K562 (cell line): ENCODE measurements around the gene RAD51D. TPM values are rescaled to one million over a fixed set of nuclear protein-coding genes. Genes with fewer than 3 reads are reported as not detected.

Source experiments
- ATAC-seq: fragments of 200-7000 bp; cut with Tn5 transposase; 3 replicates; pipeline ENCODE4 v1.9.1; 2020; ENCODE audit warnings: moderate library complexity
- BruUV-seq: library from RNA; stranded (reverse); fragments of 400-500 nt; replicated peaks from 2 replicates; lab custom pipeline; 2021; lab: Mats Ljungman, UMichigan
- CTCF ChIA-PET: fragments of 300-600 bp; formaldehyde crosslinking; extraction: SDS; loops from one replicate; lab custom pipeline; 2021; ENCODE audit warnings: low intra/inter-chr PET ratio; lab: Yijun Ruan, JAX
- POLR2A ChIA-PET: fragments of 300-600, 350-650 bp; sonication (Branson Sonifier 250); formaldehyde crosslinking; extraction: SDS; loops from one replicate; lab custom pipeline; 2021; ENCODE audit warnings: antibody characterized with exemption, inconsistent platforms; lab: Yijun Ruan, JAX
- DNase-seq, 4 experiments: peaks; one replicate each; pipeline versions ENCODE4 v3.0.0 to v3.0.0-alpha.2; 2011 to 2018; ENCODE audit warnings: low spot score in 3 of 4, mixed read lengths in 3 of 4; ENCODE audit errors: extremely low read depth in 1 of 4
- FAIRE-seq: peaks from 2 replicates; lab custom pipeline; 2011; peaks lifted over from hg19 to GRCh38; lab: Jason Lieb, UNC
- H2AFZ ChIP-seq: 2 replicates; pipeline ENCODE4 v1.6.0; 2011; ENCODE audit warnings: low read depth, low read length, control low read depth, inconsistent platforms
- H3K27ac ChIP-seq: fragments of 200-600 bp; 3 replicates; pipeline ENCODE4 v1.8.0; 2011; ENCODE audit warnings: low read depth, mild to moderate bottlenecking, control low read depth, inconsistent platforms, low read length, moderate library complexity, mixed read lengths; ENCODE audit errors: extremely low read depth
- H3K27me3 ChIP-seq, 2 experiments: fragments of 300-600 bp in 1 of 2; 2 replicates in 1 of 2; 3 replicates in 1 of 2; pipeline versions ENCODE4 v1.6.0 to v1.8.0; 2011; ENCODE audit warnings: inconsistent platforms in 2 of 2, low read length in 2 of 2, mild to moderate bottlenecking in 1 of 2, mixed read lengths in 1 of 2, moderate library complexity in 1 of 2; ENCODE audit not compliant: control insufficient read depth in 2 of 2, insufficient read depth in 2 of 2
- H3K36me3 ChIP-seq: fragments of 300-600 bp; 3 replicates; pipeline ENCODE4 v1.8.0; 2011; ENCODE audit warnings: mild to moderate bottlenecking, low read length, inconsistent platforms; ENCODE audit not compliant: control insufficient read depth, insufficient read depth
- H3K4me1 ChIP-seq, 2 experiments: fragments of 200-600 bp in 1 of 2; replicated peaks in 1 of 2; 2 replicates in 1 of 2; 3 replicates in 1 of 2; pipeline versions ENCODE4 v1.5.1 to v1.8.0; 2011; ENCODE audit warnings: inconsistent platforms in 2 of 2, low read length in 2 of 2, mild to moderate bottlenecking in 1 of 2, mixed read lengths in 1 of 2, moderate library complexity in 1 of 2; ENCODE audit not compliant: control insufficient read depth in 2 of 2, insufficient read depth in 2 of 2
- H3K4me2 ChIP-seq: 2 replicates; pipeline ENCODE4 v1.6.1; 2011; ENCODE audit warnings: low read length, control low read depth, inconsistent platforms, mixed read lengths; ENCODE audit not compliant: insufficient read depth
- H3K4me3 ChIP-seq: fragments of 200-600 bp; sonication (generic), shearing (Covaris generic); 2 replicates; pipeline ENCODE4 v1.5.1; 2016; ENCODE audit warnings: control low read depth, inconsistent platforms
- H3K79me2 ChIP-seq: fragments of 200-600 bp; 3 replicates; pipeline ENCODE4 v1.8.0; 2011; ENCODE audit warnings: low read length, inconsistent platforms; ENCODE audit not compliant: control insufficient read depth, insufficient read depth
- H3K9ac ChIP-seq, 2 experiments: 2 replicates each; pipeline versions ENCODE4 v1.6.0 to v1.6.1; 2011; ENCODE audit warnings: low read depth in 2 of 2, low read length in 2 of 2, control low read depth in 1 of 2, inconsistent platforms in 1 of 2, mild to moderate bottlenecking in 1 of 2, mixed read lengths in 1 of 2; ENCODE audit not compliant: insufficient read depth in 1 of 2
- H3K9me1 ChIP-seq: one replicate; pipeline ENCODE4 v1.6.0; 2011; ENCODE audit warnings: inconsistent platforms, mild to moderate bottlenecking, low read length, moderate library complexity; ENCODE audit not compliant: control insufficient read depth, insufficient read depth
- H3K9me3 ChIP-seq: replicated peaks from 2 replicates; pipeline ENCODE4 v1.5.1; 2011; ENCODE audit warnings: low read depth, low read length, inconsistent platforms; ENCODE audit not compliant: control insufficient read depth, insufficient read depth
- H4K20me1 ChIP-seq: replicated peaks from 2 replicates; pipeline ENCODE4 v1.6.1; 2011; ENCODE audit warnings: low read length, inconsistent platforms, mixed read lengths; ENCODE audit not compliant: control insufficient read depth, insufficient read depth
- CREB3L1 ChIP-seq: fragments of 450-650 bp; IDR thresholded peaks from 2 replicates; pipeline ENCODE4 v1.6.1; 2014; ENCODE audit warnings: low read depth, mild to moderate bottlenecking, moderate library complexity, borderline replicate concordance
- NFIC ChIP-seq: fragments of 450-650 bp; IDR thresholded peaks from 2 replicates; pipeline ENCODE4 v1.6.1; 2017; ENCODE audit warnings: mild to moderate bottlenecking, inconsistent platforms
- NFIX ChIP-seq: fragments of 250-450 bp; sonication (Bioruptor Pico); IDR thresholded peaks from 2 replicates; pipeline ENCODE4 v1.4.0; 2020; ENCODE audit warnings: low read depth, mild to moderate bottlenecking, moderate library complexity
- WGBS: fragments of 100-300 bp; shearing (Covaris generic); methylation state at CpG from one replicate; pipeline ENCODE4 v1.1.6; 2016; ENCODE audit warnings: low coverage, mixed read lengths; ENCODE audit not compliant: insufficient coverage; ENCODE audit errors: missing lambda C conversion rate; 5-methylcytosine and 5-hydroxymethylcytosine counted together
- in situ Hi-C: fragments of 300-500 bp; cut with MboI; formaldehyde crosslinking; loops from 4 replicates; pipeline ENCODE4 v1.15.0; 2018; ENCODE audit warnings: inconsistent platforms, mixed read lengths
- intact Hi-C: fragments of 100-400 bp; cut with micrococcal nuclease; formaldehyde crosslinking; loops from 2 replicates; pipeline ENCODE4 v1.14.2; 2022
- polyA plus RNA-seq, 8 experiments: library from polyadenylated mRNA; depleted of rRNA in 4 of 8; stranded (reverse) in 5 of 8; unstranded in 3 of 8; fragments of >200 nt; fragmentation: Nextera tagmentation in 2 of 8; fragmentation: Illumina TruSeq in 1 of 8; extraction: Ambion mirVana in 2 of 8; extraction: Trizol in 1 of 8; gene quantifications; 2 replicates each; pipeline versions ENCODE4 v1.2.1 to v1.2.3, GENCODE V29; 2011 to 2014; ENCODE audit warnings: inconsistent platforms in 1 of 8, missing spikeins in 1 of 8
- total RNA-seq, 7 experiments: library from RNA; depleted of rRNA in 6 of 7; stranded (reverse); fragments of >200 nt in 6 of 7; fragmentation: Illumina TruSeq in 2 of 7; extraction: Trizol in 2 of 7; gene quantifications; 2 replicates each; pipeline versions ENCODE4 v1.2.1 to v1.2.3, GENCODE V29; 2011 to 2021; ENCODE audit warnings: low replicate concordance in 1 of 7

RAD51D gene
- total and polyA plus RNA-seq, 9 of the 15 experiments (the other 6 are each of a cell fraction or from before 2014, with no cell fraction given), result 2.2 to 16.9 (median 8.7) TPM

- BruUV-seq, result no TSS peak
- Histone ChIP-seq H3K36me3 (no peaks in the 10 kb centered on the region), H3K9me3 (no peaks in the 10 kb centered on the region), H3K9me1 (no peaks in the 10 kb centered on the region), H3K79me2 (no peaks in the 10 kb centered on the region), H3K9ac (no peak overlapping the region), H3K4me1 (no peaks in the 10 kb centered on the region; a peak in 1 of 5 replicates), H3K27me3 (peaks cover 30 to 39% of the 10 kb centered on the region in 2 experiments), H2AFZ (no peak overlapping the region), H3K4me2 (no peak overlapping the region), H3K27ac (no peak overlapping the region), H3K4me3 (no peak overlapping the region), H4K20me1 (no peaks in the 10 kb centered on the region)
- ATAC-seq, result no peak
- intact Hi-C loops, result no loop called here
- FAIRE-seq, result no peak
- ChIA-PET CTCF (no interaction called here), POLR2A (interaction anchor here (1.0 to 1.1 kb wide), 2 partner anchors 16 to 29 kb away, joined by 3 read pairs; no protein-coding TSS in a partner anchor)
- WGBS, result under 1% methylated on average over 13 of the region's 13 CpGs
- in situ Hi-C loops, result loop anchor here (10.0 kb wide), 1 partner anchor 594 kb away; the partner anchor contains the start of gene GAS2L2
- peak; percentile 80 for TF ChIP-seq NFIC
- TF ChIP-seq NFIX, result peak; percentile 40; the same call in 1 of the 2 replicates
- TF ChIP-seq CREB3L1, result no peak
- no peak for DNase-seq
Observed at GRCh38 chr17:35160354-35161201, 40.9 kb upstream of the RAD51D start.
